Measurements from ENCODE around the gene RCE1.

DNA sequence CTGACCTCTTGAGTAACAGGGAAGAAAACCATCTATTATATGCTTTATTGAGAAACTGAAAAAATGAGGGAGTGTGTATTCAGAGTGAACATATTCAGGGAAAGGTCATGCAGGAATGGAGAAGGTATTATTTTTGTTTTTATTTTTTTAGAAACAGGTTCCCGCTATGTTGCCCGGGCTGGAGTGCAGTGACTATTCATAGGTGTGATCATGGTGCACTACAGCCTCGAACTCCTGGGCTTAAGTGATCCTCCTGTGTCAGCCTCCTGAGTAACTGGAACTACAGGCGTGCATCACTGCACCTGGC is 8.7 kb upstream of the RCE1 start:
- TF ChIP-seq CTCF (IDR thresholded peaks at IDR 0.05 in 8 of 11, conservative IDR thresholded peaks at IDR 0.05 in 3 of 11) (peak in 5 of 11 experiments; percentile 5 to 37 (median 15)), POLR2AphosphoS5 (IDR thresholded peaks at IDR 0.05) (no peak), POLR2A (IDR thresholded peaks at IDR 0.05) (no peak)

Data from spleen (tissue), 7 donors.